Activated CD4-positive, alpha-beta T cell treated with anti-CD3 and anti-CD28 coated beads, Interleukin-2, amount 50 U/mL, for 24 hours (primary cell): ENCODE data around the gene JARID2.

Experiments used
- DNase-seq, 2 donors: peaks; one replicate each; pipeline ENCODE4 v3.0.0-alpha.2; 2020; ENCODE audit warnings: low read depth in 1 of 2, low spot score in 1 of 2

Gene JARID2

DNA sequence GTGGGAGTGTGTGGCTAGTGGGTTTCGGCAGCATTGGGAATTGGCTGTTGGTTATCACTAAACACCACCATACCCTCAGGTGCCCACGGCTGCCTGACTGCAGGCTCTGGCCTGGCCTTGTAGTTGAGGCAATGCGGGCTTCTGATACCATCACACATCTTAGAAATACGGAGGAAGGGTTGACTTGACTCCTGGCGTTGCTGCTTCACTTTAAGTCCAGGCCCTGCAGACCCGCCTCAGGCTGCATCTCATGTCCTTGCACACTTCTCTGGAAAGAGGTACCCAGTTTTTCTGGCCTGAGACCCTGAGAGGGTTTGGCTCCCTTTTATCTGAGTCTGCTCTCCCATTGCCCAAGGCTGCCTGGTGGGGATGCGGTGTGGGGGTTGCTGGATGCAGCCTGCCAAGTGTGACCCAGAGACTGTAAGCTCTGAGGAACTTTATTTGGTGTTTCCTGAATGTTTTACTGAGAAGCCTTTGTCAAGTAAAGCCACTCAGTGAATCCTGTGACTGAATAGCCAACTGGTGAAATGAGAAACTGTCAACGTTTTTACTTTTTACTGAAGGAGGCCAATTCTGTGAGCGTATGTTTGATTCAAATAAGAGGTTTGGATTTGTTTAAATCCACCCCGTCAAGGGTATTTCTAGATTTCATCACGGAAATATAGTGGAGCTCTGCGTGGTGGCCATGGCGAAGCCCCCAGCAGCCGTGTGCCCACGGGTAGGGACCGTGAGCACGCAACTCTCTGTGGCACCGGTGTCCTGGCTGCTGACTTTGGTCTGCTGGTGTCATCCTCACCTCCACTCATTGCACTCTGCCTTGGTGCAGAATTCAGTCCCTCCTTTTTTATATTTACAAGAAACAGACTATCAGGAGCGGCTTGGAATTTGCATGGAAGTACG lies 256.8 kb downstream of the JARID2 start:
- no peak for DNase-seq

DNA sequence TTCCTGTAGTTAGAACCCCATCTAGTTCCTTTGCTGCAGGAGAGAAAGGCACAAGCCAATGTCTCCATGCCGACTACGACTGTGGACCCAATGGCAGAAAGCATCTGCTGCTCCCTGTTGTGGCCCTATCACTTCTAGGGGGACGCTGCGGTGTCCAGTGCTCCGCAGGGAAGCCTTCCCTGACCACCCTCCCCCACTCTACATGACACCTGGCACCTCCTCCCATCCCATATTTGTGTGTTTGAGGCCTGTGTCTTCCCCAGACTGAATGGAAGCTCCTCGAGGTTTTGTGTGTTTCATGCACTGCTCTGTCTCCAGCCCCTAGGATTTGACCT lies 257.4 kb downstream of the JARID2 start:
- DNase-seq = no peak

DNA sequence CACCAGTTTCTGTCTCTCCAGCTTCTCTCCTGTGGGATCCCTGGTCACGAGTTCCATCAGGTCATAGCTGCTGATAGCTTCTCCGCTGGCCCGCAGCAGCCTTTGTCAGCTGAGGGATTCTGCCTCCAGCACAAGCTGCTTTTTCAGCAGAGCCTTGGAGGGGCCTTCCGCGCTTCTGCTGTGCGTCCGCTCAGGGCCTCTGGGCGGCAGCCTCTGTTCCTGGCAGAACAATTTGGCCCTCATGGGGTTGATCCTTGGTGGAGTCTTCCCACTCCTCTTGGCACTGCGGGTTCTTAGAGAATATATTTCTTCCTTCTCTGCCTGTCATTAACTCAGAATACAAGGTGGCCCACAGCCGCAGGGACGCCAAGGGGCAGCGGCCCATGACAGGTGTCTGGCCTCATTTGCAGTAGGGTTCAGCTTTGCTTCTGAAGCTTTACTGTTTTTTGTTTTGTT lies 258.2 kb downstream of the JARID2 start:
- no peak for DNase-seq

DNA sequence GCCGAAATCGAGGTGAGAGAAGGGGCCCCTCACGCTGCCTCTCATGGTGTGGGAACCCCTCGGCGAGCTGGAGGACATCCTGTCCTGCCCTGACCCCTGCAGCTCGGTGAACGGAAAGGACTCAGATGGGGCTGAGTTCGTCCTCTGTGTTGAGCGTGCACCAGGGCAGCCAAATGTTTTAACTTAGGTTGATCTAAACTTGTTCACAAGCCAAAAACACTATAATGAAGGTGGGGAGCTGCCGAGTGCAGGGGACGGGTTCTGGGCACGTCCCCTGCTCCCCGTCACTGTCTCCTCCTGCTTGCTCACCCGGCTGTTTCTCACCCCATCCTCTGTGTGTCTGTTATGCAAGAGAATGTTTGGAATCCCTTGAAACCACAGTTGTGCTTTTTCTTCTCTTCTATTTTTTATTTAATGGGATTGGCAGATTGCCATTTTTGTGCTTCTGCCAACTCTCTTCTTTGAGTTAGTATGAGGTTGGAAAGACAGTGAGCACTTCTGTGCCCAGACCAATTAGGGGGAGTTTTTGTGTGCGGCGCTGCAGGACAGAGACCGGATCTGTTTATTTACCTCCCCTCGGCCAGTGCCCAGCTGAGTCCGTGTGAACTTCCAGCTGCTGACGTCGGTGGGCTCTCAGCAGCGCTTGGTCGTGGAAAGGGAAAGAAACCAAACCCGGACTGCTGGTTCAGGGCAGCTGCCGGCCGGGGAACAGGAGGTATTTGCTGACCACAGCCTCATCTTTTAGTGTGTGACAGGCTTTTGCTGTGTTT lies 258.9 kb downstream of the JARID2 start:
- no peak for DNase-seq

DNA sequence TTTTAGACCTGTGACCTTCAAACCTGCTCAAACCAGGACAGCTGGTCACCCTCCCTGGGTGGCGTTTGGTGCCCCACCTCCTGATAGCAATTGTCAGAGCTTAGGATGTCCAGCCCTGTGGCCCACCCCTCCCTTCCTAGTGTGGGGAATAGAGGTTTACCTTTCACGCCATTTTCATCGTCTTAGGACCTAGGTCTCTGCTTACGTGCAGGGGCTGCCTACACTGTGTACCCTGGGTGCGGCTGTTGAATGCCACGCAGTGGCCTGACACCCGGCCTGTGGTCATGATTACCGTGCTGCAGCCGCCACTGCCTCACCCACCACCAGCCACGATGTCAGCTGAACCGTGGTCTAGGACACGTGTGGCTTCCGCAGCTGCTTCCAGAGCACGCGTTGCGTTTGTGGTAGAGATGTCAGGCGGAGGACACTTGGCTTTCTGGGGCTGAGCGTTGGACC lies 259.6 kb downstream of the JARID2 start:
- no peak for DNase-seq

DNA sequence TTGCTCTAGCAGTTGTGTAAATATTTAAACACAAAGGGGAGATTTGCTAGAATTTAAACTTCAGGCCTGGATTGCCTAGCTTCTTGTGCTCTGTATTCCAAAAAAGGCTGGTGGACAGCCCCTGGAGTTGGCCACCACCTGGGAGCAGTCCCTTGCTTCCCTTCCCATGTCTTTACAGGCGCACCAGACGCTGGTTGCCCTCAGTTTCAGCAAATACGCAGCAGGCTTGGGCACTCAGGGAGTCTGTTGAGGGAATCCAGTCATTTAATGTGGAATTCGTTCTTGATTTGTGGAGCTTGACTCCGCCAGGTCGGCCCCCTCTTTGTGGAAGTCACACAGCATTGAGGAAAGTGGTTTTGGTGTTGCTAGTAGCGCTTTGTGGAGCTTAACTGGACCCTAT lies 260.2 kb downstream of the JARID2 start:
- no peak for DNase-seq

DNA sequence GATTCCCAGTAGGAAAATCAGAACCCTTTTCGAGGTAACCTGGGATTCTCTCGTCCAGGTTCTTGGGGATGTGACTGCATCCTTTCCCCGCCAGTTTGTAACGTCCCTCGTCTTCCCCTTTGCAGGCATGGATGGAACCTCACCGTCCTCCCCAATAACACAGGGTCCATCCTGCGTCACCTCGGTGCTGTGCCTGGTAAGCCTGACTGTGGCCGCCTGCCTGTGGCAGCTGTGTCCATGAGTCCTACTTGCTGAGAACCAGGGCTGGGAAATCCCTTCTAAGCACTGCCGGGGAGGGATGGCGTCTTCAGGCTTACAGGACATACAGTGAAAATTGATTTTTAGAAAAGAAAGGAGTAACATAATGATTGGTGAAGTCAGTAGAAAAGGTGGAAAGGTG lies 261.4 kb downstream of the JARID2 start:
- no peak for DNase-seq

DNA sequence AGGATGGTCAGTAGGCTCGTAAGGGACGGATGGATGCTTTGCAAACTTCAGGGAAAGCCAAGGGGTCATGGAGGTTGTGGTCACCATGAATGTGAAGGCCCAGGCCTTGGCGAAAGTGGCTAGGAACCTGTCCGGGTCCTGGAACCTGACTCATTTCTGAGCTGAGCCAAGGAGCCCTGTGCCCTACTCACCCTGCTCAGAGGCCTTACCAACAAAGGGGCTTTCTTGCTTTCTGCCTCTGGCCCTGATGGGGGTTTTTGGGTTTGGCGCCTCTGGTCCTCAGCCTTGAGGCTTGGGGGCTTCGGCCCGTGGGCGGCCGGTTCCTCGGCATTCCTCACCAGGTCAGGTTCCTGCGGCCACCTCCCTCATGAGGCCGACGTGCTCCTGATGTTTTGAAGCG lies 261.9 kb downstream of the JARID2 start:
- DNase-seq = no peak

DNA sequence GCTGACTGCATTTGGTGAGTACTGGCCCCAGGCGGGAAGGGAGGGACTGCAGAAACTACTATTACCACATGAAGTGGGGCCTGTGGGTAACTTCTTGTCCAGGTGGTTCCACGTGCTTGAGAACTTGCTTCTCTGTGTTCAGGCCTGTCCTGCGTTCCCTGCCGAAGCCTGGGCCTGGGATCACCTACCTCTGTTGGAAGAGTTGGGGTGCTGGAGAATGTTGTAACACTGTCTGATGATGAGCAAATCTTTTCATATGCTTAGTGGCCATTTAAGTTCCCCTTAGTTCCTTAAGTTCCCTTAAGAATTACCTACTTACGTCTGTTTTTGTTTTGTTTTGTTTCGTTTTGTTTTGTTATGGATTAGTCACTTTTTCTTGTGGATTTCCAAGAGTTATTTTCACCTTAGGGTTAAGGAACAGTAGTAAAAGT lies 262.6 kb downstream of the JARID2 start:
- no peak for DNase-seq

DNA sequence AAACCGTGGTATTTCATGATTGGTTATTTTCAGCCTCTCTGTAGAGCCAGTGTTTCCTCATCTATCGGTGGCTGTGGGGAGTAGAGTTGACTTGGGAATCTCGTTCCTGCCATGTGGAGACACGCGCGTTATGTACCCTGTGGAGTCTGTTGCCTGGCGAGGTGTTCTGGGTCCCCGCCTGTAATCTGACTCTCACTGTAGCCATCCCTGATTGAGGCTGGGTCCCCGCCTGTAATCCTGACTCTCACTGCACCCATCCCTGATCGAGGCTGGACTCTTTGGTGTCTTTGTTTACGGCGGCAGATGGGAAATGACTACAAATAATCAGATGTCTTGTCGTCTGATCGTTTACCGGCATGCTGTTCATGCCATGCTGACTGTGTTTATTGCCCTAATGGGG lies 263.1 kb downstream of the JARID2 start:
- no peak for DNase-seq

DNA sequence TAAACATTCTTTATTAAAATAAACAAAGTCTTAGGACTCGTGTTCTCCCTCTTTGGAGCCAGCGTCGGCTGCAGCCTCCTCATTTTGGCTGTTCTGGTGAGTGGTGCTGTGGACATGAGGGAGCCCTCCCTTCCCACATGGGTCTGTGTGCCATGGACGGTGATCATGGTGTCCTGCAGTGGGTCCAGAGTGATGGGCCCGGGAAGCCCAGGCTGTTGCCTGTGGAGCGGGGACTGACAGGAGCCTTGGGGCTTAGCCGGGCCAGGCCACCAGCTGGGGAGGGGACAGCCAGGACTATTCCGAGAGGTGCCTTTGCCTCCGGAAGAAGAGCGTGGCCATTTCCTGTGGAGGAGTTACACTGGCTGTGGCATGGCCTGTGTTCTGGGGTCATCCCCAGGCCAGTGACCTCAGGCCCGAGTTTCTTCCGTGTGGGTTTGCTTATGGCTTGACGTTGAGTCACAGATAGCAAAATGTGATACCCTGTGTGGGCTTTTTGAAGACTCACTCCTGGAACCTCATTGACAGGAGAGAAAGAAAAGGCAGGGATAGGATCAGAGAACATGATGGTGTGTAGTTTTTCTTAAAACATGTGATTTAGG lies 263.6 kb downstream of the JARID2 start:
- DNase-seq = no peak

DNA sequence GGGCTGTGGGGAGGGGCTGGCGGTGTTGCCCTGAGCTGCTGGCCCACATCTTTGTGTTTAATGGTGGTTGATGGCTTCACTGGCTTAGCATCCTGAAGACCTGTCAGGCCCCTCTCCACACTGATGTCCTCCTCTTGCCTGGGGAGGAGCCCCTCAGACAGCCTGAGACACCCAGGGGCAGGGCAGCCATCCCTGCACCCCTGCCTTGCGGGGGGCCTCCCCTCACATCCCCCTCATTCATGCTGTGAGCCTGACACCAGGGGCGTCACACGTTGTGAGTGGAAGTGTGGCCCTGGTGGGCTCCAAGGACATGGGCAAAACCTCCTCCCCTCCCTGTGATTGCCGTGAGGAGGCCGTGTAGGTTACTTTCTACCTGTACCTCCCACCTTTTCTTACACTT lies 264.3 kb downstream of the JARID2 start:
- no peak for DNase-seq

DNA sequence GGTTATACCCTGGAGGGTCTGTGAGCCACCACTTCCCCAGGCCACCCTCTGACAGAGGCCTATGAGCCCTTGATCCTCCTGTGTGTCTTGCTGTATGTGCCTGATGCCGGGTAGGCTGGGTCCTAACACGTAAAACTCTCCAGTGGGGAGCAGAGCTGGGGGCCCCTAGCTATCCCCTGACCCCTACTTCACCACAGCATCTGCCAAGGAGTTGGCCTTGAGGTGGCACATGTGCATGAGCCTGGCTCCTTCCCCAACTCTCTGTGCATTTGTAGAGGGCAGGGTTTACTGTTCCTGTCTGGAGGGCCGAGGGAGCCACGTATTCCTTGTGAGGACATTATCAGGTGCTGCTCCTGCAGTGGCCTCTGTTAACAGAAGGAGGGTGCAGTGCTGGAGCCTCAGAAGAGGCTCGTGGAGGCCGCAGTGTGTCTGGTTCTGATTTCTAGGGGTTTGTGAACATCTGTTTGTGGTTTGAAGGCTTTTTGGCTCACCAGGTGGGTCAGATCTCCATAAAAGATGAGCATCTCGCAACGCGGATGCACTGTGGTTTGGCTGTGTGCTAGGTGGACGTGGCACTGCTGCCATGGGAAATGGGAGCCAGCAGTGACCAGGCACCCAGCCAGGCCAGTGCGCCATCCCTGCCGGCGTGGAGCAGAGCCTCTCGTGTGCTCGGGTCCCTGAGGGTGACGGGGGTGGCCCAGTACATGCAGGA lies 264.8 kb downstream of the JARID2 start:
- no peak for DNase-seq

DNA sequence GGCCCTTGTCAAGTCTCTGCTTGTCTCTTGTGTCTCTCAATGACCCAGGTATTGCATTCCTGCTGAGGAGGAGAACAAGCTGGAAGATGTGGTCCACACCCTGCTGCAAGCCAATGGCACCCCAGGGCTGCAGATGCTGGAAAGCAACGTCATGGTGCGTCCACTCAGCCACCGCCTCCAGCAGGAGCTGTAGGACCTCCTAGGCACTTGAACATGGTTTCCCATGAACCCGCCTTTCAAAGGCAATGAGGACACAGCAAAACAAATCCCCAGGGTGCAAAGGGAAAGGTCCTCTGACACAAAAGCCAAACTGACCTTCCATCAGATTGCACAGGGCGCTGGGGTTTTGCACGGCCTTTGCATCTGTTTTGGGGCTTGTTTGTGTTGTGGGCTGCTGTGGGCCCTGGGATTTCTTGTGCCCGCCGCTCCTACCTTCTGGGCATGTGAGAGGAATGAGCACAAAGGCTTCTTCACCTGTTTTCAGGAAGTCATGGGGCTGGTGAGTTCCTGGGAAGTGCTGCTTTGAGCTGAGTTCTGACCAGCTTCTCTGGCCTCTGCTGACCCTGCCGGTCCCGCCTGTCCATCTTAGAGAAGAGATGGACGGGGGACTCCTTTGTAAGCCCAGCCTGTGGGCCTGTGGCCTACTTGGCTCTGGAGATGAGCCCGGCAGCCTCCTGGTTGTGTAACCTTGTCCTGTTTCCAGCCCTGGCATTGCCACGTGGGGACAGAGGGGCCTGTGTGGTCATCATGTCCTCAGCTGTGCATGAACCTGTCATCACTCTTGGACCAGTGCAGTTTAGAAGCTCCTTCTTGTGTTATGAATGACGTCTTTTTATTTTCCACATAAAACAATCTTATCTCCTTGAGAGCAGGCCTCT lies 265.6 kb downstream of the JARID2 start:
- no peak for DNase-seq

DNA sequence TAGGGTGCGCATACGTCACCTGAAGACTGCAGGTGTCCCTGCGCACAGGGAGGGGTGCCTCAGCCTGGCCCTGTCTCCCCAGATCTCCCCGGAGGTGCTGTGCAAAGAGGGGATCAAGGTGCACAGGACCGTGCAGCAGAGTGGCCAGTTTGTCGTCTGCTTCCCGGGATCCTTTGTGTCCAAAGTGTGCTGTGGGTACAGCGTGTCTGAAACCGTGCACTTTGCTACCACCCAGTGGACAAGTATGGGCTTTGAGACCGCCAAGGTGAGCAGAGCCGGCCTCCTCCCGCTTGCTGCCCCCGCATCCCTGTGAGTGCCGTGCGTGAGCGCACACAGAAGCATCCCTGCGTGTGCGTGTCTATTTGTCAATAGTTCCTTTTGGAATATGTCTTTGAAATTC lies 266.3 kb downstream of the JARID2 start:
- no peak for DNase-seq

DNA sequence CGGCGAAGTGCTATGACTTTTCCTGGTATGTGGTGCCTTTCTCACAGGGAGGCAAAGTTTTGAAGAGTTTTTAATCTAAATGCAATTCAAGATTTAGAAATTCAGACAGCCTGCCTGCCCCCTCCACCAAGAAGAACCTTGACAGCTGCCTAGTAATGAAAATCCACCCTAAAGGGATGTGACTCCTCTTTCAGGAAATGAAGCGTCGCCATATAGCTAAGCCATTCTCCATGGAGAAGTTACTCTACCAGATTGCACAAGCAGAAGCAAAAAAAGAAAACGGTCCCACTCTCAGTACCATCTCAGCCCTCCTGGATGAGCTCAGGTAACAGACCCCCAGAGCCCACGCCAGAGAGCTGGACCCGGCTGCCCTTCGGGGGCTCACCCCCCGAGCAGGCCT lies 266.9 kb downstream of the JARID2 start:
- DNase-seq = no peak

DNA sequence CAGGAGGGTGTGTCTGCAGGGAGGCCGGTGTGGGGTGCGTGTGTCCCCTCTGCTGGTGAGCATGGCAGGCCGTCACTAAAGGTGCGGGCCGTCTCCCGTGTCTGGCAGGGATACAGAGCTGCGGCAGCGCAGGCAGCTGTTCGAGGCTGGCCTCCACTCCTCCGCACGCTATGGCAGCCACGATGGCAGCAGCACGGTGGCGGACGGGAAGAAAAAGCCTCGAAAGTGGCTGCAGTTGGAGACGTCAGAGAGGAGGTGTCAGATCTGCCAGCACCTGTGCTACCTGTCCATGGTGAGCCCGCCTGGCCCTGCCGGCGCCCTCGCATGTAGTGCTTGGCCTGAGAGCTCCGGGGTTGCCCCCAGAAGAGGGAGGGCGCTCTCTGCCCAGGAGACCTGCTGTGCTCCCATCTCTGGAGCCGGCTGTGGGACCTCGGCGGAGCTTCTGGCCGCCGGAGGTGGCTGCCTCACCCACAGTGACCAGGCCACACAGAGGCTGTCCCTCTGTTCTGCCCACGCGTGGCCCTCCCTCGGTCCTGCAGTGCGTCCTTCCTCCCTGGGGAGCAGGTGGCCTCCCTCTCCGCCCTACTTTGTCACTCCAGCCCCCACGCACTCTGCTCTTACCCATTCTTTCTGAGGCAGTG lies 267.4 kb downstream of the JARID2 start:
- no peak for DNase-seq

DNA sequence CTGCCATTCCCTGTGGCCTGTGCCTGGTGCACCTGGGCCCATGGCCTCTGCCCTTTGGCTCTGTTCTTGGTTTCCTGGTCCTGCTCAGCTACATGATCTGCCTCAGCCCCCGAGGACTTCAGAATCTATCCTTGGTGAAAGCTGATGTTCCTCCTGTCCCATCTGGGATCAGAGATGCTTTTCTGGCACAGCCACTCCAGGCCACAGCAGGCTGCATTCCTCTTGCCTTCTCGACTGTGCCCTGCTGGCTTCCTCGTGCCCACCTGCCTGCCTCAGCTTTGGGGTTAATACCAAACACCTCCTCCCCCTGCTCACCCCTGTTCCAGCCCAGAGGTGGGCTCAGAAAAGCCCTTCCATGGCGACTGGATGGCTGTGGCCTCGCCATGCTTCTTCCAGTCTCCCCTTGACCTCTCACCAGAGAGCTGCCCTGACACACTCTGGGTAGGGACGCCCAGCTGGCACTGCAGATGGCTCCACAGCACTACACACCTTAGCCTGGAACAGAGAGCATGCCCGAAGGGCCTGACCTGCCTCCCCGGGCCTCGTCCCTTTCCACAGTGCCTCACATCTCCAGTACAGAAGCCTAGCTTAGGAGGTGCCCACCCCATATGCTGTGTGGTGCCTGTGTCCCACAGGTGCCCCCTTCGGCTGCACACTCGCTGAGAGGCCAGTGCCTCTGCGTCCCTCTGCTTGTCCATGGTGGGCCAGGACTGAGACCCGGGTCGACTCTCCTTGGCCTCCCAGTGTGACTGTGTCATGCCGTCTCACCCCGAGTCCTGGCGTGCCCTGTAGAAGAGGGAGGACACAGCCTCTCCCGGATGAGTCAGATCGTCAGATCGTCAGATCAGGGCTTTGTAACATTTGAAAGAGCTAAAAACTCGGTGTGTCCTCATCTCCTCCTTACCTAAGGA lies 268.2 kb downstream of the JARID2 start:
- DNase-seq = no peak

DNA sequence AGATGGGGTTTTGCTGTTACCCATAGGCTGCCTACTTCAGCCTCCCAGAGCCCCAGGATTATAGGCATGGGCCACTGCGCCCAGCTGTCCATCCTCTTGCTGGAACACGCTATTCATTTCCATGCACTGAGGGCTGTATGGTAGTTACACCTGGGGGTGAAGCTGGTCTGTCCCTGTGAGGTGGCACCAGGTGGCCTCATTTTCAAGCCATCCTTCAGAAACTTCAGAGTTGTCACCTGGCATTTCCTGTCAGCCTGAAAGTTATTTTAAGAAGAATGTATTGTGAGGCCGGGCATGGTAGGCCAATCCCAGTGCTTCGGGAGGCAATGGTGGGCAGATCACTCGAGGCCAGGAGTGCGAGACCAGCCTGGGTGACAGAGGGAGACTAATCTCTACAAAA lies 269.4 kb downstream of the JARID2 start:
- no peak for DNase-seq
